Right atrium auricular region (tissue), 2 donors: Measurements from ENCODE around the gene ATF4. TPM values are rescaled to one million over a fixed set of nuclear protein-coding genes. Genes with fewer than 3 reads are reported as not detected.
A peak's percentile ranks its signal among the peaks of the same experiment; 100 is the strongest.

ENCODE experiments used
- DNase-seq: peaks from one replicate; pipeline ENCODE4 v3.0.0-alpha.2; 2019; ENCODE audit warnings: low spot score
- H3K27ac ChIP-seq, 2 donors: fragments of 200-600 bp; sonication (generic); 1 replicate in 1 of 2; 2 replicates in 1 of 2; pipeline ENCODE4 v1.5.1; 2016 to 2019
- H3K27me3 ChIP-seq, 2 donors: fragments of 200-600 bp; sonication (generic); one replicate each; pipeline versions ENCODE4 v1.5.1 to v1.6.0; 2017 to 2019
- H3K36me3 ChIP-seq: fragments of 200-600 bp; sonication (generic); one replicate; pipeline ENCODE4 v1.5.1; 2016
- H3K4me1 ChIP-seq, 2 donors: fragments of 200-600 bp; sonication (generic); one replicate each; pipeline versions ENCODE4 v1.5.1 to v1.6.0; 2017 to 2019
- H3K4me3 ChIP-seq, 2 donors: fragments of 200-600 bp; sonication (generic); 1 replicate in 1 of 2; 2 replicates in 1 of 2; pipeline ENCODE4 v1.5.1; 2017 to 2019; ENCODE audit warnings: mild to moderate bottlenecking in 1 of 2, moderate library complexity in 1 of 2
- H3K9me3 ChIP-seq, 2 donors: fragments of 200-600 bp; sonication (generic); one replicate each; pipeline ENCODE4 v1.5.1; 2019
- total RNA-seq, 2 donors: library from RNA; depleted of rRNA; stranded (reverse); fragments of >200 nt; gene quantifications; one replicate each; pipeline ENCODE4 v1.1.0, GENCODE V29; 2016
- TF ChIP-seq, protein P1 (sequence below), 2 donors: fragments of 200-600 bp; sonication (generic); IDR thresholded peaks; one replicate each; pipeline ENCODE4 v1.5.1; 2019; ENCODE audit warnings: antibody characterized with exemption in 2 of 2

The ATF4 gene
- total RNA-seq, 2 donors from 2014 or later = 155 to 256 TPM

DNA sequence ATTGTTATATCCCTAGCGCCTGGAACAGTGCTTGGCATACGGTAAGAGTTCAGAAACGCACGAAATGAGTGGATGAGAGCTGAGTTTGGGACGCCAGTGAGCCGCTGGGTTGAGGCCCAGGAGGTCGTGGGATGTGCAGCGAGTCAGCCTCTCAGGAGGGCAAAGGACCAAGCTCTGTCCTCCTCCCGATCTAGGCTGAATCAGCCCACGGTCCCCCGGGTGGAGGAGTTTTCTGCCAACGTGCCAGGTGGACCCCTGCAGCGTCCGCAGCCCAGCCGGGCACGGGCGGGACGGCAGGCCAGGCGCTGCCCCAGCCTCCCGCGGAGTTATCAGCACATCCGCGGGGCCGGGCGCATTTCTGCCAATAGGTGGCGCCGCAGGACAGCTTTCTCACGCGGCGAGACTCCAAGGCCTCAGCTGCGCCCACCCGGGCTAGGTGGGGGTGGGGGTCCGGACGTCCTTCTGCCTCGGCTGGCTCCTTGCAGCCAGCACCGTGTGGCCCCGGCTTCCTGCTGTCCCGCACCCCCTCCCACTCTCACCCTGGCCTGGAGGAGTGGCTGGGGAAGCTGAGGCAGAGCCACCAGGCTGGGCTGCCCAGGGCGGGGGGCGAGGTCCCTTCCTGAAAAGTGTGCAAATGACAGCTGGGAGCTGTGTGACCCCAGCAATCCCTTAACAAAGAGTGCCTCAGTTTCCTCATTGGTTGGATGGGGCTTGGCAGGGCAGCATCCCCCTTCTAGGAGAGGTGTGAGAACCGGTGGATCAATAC is 14.4 kb downstream of the ATF4 start:
- H3K9me3 ChIP-seq = no peaks in the 10 kb centered on the region
- DNase-seq = peak; percentile 84
- H3K27me3 ChIP-seq = no peaks in the 10 kb centered on the region
- H3K27ac ChIP-seq = no peak overlapping the region
- H3K36me3 ChIP-seq = peaks cover 7% of the 10 kb centered on the region
- H3K4me1 ChIP-seq = peaks cover 0 to 32% of the 10 kb centered on the region in 2 donors
- TF ChIP-seq, protein P1, sequence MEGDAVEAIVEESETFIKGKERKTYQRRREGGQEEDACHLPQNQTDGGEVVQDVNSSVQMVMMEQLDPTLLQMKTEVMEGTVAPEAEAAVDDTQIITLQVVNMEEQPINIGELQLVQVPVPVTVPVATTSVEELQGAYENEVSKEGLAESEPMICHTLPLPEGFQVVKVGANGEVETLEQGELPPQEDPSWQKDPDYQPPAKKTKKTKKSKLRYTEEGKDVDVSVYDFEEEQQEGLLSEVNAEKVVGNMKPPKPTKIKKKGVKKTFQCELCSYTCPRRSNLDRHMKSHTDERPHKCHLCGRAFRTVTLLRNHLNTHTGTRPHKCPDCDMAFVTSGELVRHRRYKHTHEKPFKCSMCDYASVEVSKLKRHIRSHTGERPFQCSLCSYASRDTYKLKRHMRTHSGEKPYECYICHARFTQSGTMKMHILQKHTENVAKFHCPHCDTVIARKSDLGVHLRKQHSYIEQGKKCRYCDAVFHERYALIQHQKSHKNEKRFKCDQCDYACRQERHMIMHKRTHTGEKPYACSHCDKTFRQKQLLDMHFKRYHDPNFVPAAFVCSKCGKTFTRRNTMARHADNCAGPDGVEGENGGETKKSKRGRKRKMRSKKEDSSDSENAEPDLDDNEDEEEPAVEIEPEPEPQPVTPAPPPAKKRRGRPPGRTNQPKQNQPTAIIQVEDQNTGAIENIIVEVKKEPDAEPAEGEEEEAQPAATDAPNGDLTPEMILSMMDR (IDR thresholded peaks at IDR 0.05) = peak; percentile 94 to 96
- H3K4me3 ChIP-seq = no peak overlapping the region

DNA sequence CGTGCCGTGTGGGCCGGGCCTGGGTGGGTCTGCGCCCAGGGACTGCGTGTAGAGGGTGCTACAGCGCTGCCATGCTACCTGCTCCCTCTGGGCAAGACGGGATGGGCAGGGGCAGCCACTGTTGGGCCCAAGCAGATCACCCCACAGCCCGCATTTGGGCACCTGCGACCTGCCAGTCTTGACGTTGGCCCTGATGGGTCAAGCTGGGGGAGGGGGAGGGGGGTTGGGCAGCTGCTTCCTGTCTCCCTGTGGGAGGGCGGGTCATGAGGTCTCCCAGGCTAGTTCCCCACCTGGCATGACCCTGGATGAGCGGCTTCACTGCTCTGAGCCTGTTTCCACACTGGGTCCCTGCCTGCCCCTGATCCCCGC is 15.0 kb downstream of the ATF4 start:
- H3K4me1 ChIP-seq = peaks cover 0 to 27% of the 10 kb centered on the region in 2 donors
- H3K9me3 ChIP-seq = no peaks in the 10 kb centered on the region
- no peak overlapping the region for H3K27ac ChIP-seq
- H3K27me3 ChIP-seq = no peaks in the 10 kb centered on the region
- H3K4me3 ChIP-seq = no peak overlapping the region
- peaks cover 1% of the 10 kb centered on the region for H3K36me3 ChIP-seq
- DNase-seq = no peak
- TF ChIP-seq, protein P1 (IDR thresholded peaks at IDR 0.05) = no peak

- no peaks in the 10 kb centered on the region for H3K9me3 ChIP-seq
- no peak for DNase-seq
- no peak overlapping the region for H3K27ac ChIP-seq
- no peak overlapping the region for H3K4me3 ChIP-seq
- no peaks in the 10 kb centered on the region for H3K27me3 ChIP-seq
- TF ChIP-seq, protein P1 (IDR thresholded peaks at IDR 0.05) = no peak
- no peaks in the 10 kb centered on the region for H3K36me3 ChIP-seq
- peaks cover 0 to 22% of the 10 kb centered on the region in 2 donors for H3K4me1 ChIP-seq
Observed at GRCh38 chr22:39535831-39536449, 15.6 kb downstream of the ATF4 start.

GRCh38 chr22:39536711-39537110 is 16.3 kb downstream of the ATF4 start:
- no peak overlapping the region for H3K27ac ChIP-seq
- DNase-seq = no peak
- TF ChIP-seq, protein P1 (IDR thresholded peaks at IDR 0.05) = no peak
- H3K27me3 ChIP-seq = no peaks in the 10 kb centered on the region
- no peak overlapping the region for H3K4me3 ChIP-seq
- peaks cover 0 to 14% of the 10 kb centered on the region in 2 donors for H3K4me1 ChIP-seq
- H3K9me3 ChIP-seq = no peaks in the 10 kb centered on the region
- H3K36me3 ChIP-seq = no peaks in the 10 kb centered on the region

DNA sequence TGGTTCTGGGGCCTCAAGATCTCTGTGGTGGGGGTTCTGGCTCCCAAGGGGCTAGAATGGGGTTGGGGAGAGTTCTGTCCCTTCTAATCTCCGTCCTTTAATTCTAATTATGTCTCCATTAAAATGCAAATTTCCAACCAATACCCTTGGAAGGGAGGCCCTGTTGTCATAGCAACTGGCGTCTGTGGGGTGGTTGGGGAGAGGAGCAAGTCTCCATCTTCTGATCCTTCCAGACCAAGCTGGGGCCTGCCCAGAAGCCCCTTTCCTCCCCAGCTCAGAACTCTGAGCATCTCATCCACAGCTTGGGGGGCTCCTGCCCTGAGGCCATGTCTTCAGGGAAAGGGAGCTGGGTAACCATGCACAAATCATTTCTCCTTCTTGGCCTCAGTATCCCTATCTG is 17.6 kb downstream of the ATF4 start:
- H3K36me3 ChIP-seq = no peaks in the 10 kb centered on the region
- DNase-seq = no peak
- H3K27ac ChIP-seq = no peak overlapping the region
- no peaks in the 10 kb centered on the region for H3K27me3 ChIP-seq
- TF ChIP-seq, protein P1 (IDR thresholded peaks at IDR 0.05) = no peak
- peaks cover 0 to 10% of the 10 kb centered on the region in 2 donors for H3K4me1 ChIP-seq
- H3K9me3 ChIP-seq = no peaks in the 10 kb centered on the region
- H3K4me3 ChIP-seq = no peak overlapping the region
